ENCODE results near the gene ZNF532.

The ZNF532 gene

GRCh38 chr18:58870621-58871020, 5.9 kb downstream of the ZNF532 start:
- DNase-seq = no peak

GRCh38 chr18:58871514-58872420, 7.1 kb downstream of the ZNF532 start:
- DNase-seq = no peak

- no peak for DNase-seq
Observed at GRCh38 chr18:58878640-58879039, 14.0 kb downstream of the ZNF532 start.

DNA sequence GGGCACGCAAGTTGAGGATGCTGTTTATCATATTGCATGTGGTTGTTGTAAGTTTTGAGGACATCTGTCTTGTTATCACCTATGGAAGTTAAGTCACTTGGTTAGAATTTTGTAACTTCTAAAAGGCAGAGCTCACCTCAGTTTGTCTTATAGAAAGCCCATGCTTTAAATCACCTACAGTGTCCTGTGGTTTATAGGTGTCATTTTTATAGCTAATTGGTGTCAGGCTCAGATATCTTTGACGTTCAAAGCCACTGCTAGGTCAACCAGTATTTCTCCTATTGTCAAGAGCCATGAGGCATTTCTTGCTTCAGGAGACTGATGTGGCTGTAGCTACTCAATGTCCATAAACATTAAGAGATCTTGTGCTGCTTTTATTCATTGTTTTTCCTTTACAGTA, 16.8 kb downstream of the ZNF532 start:
- no peak for DNase-seq

GRCh38 chr18:58882044-58882443, 17.4 kb downstream of the ZNF532 start:
- no peak for DNase-seq

- DNase-seq = no peak
Observed at GRCh38 chr18:58882686-58883085, 18.0 kb downstream of the ZNF532 start.

DNA sequence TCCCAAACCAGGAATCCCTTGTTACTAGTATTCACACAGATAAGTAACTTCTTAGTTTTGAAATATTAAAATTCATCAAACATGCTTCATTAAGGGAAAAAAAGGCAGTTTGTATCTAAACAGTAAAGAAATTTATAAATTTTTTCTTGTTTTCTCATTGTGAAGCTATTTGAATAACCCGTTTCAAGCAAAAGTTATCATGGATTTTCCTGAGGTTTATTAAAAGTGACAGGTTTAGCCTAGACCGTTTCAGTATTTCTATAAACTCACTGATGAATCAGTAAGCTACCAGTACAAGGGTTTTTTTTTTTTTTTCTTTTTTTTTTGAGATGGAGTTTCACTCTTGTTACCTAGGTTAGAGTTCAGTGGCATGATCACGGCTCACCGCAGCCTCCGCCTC, 20.0 kb downstream of the ZNF532 start:
- DNase-seq = no peak

GRCh38 chr18:58886431-58886830, 21.8 kb downstream of the ZNF532 start:
- DNase-seq = no peak

GRCh38 chr18:58886864-58887612, 22.4 kb downstream of the ZNF532 start:
- DNase-seq = no peak

- no peak for DNase-seq
Observed at GRCh38 chr18:58887613-58887963, 22.9 kb downstream of the ZNF532 start.

GRCh38 chr18:58891776-58892175, 27.1 kb downstream of the ZNF532 start:
- no peak for DNase-seq

- no peak for DNase-seq
Observed at GRCh38 chr18:58892488-58892887, 27.8 kb downstream of the ZNF532 start.

DNA sequence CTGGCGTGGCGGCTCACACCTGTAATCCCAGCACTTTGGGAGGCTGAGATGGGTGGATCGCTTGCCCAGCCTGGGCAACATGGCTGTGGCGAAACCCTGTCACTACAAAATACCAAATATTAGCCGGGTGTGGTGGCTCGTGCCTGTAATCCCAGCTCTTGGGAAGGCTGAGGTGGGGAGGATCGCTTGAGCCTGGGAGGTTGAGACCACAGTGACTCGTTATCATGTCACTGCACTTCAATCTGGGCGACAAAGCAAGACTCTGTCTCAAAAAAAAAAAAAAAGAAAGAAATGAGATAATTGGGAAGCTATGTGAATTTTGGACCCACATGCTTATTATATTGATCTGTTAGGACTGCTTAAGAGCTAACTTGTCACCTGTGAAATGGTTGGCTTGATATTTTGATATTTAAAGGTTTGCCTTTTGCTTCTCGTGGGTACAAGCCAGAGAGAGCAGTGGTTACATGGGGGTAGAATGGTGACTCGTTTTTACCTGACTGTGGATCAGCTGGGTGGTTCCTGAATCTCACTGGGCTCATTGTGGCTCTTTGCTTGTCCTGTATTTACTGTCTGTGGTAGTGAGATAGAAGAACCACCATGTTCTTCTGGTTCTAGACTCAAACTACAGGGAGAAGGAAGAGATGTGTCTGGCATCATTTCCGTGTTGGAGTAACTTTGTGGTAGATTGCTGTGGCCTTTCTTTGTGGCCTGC, 28.9 kb downstream of the ZNF532 start:
- DNase-seq = no peak

DNA sequence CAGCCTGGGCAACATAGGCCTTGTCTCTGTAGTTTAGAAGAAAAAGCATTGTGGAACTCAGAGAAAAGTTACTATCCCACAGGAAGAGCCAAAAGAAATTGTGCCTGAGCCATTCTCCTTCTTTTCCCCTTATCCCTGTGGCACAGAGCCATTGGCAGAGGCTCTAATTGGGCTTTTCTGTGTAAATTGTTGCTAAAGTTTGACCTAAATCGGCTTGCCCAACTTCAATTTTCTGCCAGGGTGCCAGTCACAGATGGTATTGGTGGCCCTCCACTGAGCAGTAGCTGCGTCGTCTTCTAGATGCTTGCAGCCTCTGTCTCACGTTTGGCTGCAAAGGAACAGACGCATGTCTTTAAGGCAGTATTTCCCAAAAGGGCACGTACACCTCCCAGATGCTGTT, 30.3 kb downstream of the ZNF532 start:
- DNase-seq = no peak

DNA sequence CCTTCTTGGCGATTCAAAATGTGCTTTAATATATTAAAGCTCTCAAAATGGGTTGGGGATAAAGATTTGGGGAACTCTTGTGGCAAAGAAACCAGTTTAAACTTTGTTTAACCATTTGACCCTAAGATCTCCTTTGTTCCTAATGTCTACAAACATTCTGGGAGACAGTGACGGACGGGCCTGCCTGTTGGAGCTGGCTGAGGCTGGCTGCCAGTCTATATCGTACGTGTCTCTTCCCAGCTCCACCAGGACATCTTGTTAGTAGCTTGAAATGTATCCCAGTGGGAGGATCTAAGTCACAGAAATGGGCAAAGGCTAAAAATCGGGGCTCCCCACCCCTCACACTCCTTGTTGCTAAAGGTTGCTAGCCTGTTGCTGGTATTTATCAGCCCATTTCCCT, 30.7 kb downstream of the ZNF532 start:
- DNase-seq = no peak

DNA sequence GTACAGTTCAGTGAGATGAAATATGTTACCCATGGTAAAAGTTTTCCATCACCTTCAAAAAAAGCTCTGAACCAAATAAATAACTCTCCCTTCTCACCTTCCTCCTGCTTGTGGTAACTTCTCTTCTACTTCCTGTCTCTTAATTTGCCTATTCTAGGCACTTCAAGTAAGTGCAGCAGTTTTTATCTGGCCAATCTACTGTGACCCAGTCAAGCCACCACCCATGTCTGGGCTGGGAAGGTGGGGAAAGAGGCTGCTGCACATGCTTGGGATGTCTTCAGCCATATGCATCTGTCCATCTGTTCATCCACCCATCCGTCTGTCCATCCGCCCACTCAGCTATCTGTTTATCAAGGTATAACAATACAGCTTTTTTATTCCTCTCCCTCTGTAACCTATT, 31.6 kb downstream of the ZNF532 start:
- DNase-seq = no peak

GRCh38 chr18:58896734-58897508, 32.2 kb downstream of the ZNF532 start:
- no peak for DNase-seq

- no peak for DNase-seq
Observed at GRCh38 chr18:58898010-58898799, 33.5 kb downstream of the ZNF532 start.

- DNase-seq = no peak
Observed at GRCh38 chr18:58900015-58900649, 35.5 kb downstream of the ZNF532 start.

- DNase-seq = no peak
Observed at GRCh38 chr18:58901143-58901542, 36.5 kb downstream of the ZNF532 start.

- DNase-seq = no peak
Observed at GRCh38 chr18:58901783-58902182, 37.1 kb downstream of the ZNF532 start.

Data from activated T-cell treated with anti-CD3 and anti-CD28 coated beads, Interleukin-2, amount 50 U/mL, for 1 hour (primary cell).